Fibroblast of upper back skin (primary cell): ENCODE results near the gene AADACL3.
"Not testable (repeated sequence)": the region's sequence is repeated elsewhere in the genome, so short reads cannot be mapped to it uniquely, and the experiment has no call there.

Experiments used
- DNase-seq: peaks from one replicate; pipeline ENCODE4 v3.0.0-alpha.2; 2013

The AADACL3 gene, protein sequence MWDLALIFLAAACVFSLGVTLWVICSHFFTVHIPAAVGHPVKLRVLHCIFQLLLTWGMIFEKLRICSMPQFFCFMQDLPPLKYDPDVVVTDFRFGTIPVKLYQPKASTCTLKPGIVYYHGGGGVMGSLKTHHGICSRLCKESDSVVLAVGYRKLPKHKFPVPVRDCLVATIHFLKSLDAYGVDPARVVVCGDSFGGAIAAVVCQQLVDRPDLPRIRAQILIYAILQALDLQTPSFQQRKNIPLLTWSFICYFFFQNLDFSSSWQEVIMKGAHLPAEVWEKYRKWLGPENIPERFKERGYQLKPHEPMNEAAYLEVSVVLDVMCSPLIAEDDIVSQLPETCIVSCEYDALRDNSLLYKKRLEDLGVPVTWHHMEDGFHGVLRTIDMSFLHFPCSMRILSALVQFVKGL

DNA sequence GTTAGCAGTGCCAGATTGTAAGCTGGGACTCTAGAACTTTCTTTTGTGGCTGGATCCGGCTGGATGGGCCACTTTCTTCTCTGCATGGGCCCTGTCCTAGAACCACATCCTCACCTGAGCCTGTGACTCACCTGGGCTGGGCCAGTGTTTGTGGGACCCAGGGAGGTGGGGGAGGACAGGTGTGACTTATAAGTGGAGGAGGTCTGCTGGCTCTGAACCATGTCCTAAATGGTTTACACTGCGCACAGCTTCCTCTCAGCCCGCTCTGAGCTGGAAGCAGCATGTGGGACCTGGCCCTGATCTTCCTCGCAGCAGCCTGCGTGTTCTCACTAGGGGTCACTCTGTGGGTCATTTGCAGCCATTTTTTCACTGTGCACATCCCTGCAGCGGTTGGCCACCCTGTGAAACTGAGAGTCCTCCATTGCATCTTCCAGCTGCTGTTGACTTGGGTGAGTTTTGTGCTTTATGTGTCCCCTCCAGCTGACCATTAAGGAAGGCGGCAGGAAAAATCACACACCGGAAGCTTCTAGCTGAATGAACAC, at the start of gene AADACL3:
AADACL3 (plus strand) TSS at position 215 of the 542 bp plus-strand sequence; CDS start at position 282, 67 bp downstream.
- no peak for DNase-seq

DNA sequence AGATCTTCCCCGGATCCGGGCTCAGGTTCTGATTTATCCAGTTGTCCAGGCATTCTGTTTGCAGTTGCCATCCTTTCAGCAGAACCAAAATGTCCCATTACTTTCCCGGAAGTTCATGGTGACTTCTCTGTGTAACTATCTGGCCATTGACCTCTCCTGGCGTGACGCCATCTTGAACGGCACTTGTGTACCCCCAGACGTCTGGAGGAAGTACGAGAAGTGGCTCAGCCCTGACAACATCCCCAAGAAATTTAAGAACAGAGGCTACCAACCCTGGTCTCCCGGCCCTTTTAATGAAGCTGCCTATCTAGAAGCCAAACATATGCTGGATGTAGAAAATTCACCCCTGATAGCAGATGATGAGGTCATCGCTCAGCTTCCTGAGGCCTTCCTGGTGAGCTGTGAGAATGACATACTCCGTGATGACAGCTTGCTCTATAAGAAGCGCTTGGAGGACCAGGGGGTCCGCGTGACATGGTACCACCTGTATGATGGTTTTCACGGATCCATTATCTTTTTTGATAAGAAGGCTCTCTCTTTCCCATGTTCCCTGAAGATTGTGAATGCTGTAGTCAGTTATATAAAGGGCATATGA, 49.7 kb upstream of the AADACL3 start:
- DNase-seq: no peak

DNA sequence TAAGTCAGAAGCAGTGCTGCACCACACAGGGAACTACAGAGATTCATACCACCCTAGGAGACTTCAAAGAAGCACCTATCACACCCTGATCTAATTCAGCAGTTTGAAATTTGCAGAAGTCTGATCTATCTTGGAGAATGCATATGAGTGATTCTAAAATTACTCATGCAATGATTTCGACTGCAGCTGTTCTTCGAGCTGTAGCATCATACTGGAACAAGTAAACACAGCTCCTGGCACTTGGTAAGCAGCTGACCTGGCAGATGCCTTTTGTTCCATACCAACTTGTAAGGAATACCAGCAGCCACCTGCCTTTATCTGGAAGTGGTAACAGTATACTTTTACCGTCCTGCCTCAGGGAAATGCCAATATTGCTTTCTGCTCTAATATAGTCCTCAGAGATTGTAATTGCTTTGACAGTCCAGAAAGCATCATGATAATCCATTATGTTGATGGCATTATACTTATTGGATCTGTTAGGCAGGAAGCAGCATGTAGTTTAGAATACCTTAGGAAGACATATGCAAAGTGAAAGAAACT, 46.3 kb upstream of the AADACL3 start:
- DNase-seq: no peak

DNA sequence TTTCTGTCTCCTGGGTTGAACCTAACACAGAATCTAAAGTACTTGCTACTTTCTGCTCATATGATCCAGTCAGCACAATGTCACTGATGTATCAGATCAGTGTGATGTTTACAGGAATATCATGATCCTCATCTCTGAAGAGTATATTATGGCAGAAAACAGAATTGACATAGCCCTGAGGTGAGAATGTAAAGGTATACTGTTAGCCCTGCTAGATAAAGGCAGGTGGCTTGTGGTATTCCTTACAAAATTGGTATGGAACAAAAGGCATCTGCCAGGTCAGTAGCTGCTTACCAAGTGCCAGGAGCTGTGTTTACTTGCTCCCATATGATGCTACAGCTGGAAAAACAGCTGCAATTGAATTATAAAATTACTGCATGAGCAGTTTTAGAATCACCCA, 41.6 kb upstream of the AADACL3 start:
- DNase-seq: no peak

DNA sequence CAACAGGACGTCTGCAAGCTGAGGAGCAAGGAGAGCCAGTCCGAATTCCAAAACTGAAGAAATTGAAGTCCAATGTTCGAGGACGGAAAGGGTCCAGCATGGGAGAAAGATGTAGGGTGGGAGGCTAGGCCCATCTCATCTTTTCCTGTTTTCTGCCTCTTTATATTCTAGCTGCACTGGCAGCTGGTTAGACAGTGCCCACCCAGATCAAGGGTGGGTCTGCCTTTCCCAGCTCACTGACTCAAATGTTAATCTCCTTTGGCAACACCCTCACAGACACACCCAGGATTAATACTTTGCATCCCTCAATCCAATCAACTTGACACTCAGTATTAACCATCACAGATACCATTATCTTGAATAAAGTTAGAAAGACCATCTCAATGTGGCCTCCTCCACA, 39.8 kb upstream of the AADACL3 start:
- not testable (repeated sequence) for DNase-seq

DNA sequence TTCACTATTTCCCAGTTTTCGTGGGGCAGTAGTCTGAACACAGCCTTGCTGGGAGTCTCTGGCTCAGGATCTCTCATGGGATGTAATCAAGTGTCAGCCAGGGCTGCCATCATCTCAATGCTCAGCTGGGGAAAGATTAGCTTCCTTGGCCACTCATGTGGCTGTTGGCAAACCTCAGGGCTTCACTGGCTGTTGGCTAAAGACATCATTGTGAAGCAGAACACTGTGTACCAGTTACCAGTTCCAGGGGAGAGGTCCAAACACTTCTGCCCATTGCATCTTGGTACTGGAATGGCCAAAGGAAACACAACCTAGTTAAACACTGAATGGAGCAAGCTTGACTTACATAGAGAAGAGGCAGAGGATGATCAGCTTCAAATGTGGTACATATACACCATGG, 38.3 kb upstream of the AADACL3 start:
- no peak for DNase-seq

DNA sequence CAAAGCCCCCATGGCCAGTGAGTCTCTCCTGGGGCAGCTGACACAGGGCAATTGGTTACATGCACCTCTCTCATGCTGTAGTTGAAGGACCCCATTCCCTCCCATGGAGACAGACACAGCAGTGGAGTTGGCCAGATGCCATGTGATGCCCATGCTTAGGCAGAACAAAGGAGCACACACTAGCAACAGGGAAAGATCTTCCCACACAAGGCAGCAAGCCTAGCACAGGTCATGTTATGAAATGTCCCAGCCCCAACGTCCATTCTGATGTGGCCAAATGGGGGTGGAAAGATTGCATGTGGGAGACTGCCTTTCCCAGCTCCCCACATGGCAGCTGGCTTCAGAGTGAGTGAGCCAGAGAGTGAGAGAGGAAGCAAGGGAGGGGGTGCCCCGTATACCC, 37.6 kb upstream of the AADACL3 start:
- no peak for DNase-seq

DNA sequence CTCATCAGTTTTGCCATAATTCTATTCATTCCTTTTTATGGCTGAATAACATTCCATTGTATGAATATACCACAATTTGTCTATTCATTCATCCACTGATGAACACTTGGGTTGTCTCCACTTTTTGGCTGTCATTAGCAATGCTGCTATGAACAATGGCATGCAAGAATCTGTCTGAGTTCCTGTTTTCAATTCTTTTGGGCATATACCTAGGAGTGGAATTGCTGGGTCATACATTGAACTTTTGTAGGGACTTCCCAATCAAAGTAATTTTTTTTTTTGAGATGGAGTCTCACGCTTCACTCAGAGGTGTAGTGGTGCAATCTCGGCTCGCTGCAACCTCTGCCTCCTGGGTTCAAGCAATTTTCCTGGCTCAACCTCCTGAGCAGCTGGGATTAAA, 37.1 kb upstream of the AADACL3 start:
- DNase-seq: no peak

DNA sequence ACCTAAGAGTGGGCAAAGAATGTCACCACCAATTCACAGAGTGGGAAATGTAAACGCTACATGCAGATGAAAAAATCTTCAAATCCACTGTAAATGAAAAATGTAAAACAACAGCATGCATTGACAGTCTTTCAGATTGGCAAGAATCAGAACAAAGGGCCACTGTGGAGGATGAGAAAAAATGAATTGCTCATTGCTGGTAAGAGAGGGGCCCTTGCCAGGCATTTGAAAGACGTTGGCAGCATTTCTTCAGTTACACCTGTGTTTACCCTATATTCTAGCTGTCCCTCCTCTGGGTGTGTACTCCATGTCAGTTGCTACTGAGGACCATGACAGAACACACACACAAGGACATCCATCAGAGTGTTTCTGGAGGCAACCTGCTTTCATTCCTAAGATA, 25.8 kb upstream of the AADACL3 start:
- no peak for DNase-seq

DNA sequence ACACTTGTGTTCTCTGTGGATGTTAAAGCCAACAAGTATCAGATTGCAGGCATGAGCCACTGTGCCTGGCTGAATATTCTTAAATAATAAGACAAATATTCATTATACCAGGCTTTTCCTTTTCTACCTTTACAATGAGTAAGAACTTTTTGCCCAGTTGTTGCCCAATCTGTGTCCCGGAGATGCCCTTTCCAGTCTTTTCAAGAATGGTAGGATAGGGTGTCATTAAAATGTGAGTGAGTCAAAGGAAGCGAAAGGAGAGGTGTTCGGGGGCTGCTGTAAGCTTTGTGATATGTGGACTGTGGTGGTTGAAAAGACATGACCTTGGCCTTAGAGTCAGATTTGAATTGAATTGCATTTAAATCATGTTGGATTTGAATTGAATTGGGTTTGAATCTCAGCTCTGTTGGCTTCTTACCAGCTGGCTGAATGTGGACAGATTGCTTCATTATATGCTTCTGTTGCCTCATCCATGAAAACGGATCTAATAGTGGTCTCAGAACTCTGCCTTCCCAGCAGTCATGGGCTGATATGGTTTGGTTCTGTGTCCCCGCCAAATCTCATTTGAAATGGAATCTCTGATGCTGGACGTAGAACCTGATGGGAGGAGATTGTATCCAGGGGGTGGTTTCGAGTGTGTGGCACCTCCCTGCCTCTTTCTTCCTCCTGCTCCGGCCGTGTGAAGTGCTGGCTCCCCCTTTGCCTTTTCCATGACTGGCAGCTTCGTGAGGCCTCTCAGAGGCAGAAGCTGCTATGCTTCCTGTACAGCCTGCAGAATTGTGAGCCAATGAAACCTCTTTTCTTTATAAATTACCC, 22.7 kb upstream of the AADACL3 start:
- peak; percentile 52 for DNase-seq

DNA sequence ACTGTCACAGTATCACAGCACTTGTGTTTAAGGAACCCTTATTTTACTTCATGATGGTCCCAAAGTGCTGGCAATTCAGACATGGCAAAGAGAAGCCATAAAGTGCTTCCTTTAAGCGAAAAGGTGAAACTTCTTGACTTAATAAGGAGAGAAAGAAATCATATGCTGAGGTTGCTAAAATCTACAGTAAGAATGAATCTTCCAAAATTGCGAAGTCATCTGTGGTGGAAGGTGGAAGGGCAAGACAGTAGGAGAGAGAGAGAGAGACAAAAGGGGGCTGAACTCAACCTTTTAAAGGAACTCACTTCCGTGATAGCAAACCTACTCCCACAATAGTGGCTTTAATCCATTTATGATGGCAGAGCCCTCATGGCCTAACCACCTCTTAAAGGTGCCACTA, 19.3 kb upstream of the AADACL3 start:
- no peak for DNase-seq

DNA sequence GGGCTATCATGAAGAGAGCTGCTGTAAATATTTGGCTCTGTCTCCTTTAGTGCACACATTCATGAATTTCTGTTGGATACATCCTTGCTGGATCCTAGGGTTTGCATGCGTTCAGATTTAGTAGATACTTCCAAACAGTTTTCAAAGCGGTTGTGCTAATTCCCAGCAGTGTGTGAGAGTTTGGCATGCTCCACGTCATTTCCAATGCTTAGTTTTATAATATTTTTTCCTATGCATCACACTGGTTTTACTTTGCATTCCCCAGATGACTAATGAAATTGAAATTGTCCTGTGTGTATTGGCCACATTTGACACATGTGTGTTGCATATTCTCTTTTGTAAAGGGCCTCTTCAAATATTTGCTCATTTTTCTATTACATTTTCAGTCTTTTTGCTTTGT, 18.5 kb upstream of the AADACL3 start:
- DNase-seq: peak; percentile 77

DNA sequence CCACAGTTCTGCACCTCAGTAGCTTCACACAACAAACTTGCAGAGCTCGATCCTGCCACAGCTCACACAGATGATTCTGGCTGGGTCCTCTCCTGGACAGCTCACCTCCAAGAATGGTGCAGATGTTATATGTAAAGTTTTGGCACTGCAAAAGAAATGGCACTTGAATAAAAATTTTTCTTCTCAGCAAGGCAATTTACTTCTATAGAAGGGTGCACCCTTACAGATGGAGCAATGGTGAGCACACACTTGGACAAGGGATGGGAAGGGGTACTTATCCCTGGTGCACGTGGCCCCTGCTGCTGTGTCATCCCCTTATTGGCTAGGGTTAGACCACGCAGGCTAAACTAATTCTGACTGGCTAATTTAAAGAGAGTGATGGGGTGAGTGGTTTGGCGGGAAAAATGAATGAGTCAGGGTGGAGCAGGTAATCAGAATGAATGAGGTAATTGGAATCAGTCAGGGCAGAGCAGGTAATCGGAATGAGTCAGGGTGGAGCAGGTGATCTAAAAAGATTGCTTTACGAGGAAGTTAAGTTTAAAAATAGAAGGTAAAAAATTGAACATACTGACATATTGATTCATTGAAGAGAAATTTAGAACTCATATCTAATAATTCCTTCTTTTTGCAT, 12.0 kb upstream of the AADACL3 start:
- no peak for DNase-seq

DNA sequence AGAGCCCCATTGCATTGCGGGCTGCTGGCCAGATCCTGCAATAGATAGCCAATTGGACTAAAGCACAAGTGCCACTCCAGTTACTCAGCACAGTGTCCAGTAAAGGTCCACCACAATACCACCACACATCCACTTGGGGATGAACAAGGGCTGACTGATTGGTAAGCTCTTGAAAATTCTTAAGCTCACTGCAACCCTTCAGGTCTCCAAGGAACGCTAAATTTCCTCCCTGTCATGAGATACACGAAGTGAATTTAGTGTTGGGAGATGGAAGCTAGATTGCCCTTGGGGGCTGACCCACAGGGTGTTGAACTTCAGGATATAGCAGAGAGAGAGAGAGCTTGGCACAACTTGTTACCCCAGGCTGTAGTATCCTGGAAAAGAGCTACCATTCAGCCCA, 9.8 kb upstream of the AADACL3 start:
- no peak for DNase-seq

DNA sequence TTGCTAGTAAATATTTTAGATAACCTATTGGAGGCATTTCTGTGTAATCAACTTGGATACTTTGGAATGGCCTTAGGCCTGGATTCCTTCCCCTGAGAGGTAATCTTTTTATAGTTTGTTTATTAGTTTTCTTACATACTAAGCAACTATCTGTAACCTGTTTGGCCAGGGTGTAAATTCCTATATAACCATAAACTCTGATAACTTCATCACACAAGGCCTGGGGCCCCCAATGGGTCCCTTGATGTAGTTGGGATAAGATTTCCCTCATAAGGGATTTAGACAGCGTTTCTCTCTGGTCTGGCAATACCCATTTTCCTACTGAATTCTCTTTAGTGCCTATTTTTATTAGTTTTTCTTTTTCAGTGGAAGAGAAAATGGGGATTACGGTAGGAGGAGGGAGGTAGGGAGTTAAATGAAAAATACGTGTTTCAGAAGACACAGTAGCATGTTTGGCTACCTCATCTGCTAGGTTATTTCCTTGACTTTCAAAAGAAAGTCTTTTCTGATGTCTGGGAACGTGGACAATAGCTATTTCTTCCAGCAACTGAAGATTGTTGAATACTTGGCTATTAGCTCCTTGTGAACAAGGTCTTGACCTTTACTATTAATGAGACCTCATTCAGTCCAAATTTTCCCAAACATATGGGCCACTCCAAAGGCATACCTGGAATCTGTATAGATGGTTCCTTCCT, 7.4 kb upstream of the AADACL3 start:
- no peak for DNase-seq

DNA sequence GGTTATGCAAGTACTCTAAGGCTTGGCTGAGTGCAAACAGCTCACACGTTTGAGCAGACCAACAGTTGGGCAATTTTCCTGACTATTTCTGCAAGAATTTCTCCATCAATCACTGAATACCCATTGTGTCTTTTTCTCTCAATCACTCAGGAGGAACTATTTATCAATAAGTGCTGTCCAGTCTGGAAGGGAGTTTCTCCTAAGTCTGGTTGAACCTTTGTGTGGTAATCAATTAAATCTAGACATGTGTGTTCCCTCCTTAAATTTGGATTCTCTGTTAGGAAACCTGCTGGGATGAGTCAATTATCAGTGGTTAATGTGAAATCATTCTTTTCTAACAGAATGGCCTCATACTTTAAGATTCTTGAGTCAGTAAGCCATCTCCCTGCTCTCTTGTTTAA, 6.8 kb upstream of the AADACL3 start:
- peak; percentile 67 for DNase-seq

DNA sequence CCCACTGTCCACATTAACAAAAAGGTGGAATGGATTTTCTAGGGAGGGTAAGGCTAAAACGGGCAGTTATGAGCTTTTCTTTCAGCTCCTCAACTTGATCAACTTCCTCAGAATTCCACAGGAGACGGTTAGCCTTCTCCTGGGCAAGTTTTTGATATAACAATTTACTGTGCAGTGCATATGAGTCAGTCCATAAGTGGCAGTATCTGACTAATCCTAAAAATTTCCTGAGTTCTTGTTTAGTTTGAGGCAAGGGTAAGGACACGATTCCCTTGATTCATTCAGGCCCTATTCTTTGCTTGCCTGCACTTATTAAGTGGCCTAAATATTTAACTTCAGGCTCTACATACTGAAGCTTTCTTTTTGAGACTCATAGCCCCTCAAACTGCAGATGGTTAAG, 6.2 kb upstream of the AADACL3 start:
- DNase-seq: peak; percentile 56

DNA sequence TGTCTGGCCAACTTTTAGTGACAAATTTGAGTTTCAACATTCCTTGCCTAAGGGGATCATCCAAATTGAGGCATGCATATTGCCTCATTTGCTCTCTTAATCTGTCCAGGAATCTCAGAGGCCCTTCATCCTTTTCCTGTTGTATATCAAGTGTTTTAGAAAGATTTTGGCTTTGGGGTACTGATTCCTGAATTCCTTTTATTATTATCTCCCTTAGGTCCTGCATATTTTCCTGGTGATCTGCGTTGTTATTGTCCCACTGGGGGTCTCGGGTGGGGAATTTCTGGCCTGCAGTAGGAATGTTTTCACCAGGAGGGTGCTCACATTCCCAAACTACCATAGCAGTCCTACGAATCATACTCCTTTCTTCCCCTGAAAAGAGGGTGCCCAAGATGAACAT, 4.4 kb upstream of the AADACL3 start:
- DNase-seq: peak; percentile 75

DNA sequence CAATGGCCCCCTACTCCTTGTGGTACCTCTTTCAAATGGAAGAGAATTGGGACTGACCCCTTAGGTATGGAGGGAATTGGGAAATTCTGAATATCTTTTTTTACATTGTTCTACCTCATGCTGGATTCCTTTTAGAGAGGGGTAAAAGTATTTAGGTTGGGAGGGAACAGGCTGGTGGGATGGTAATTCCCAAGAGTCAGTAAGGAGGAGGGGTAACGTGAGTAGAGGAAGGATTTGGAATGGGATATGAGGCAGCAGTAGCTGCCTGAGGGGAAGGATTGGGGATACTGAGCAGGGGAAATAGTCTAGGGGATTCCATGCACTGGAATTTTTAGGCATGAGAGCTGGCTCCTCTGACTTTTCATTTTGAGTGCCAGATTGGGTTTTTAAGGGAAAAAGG, 3.8 kb upstream of the AADACL3 start:
- DNase-seq: peak; percentile 48

DNA sequence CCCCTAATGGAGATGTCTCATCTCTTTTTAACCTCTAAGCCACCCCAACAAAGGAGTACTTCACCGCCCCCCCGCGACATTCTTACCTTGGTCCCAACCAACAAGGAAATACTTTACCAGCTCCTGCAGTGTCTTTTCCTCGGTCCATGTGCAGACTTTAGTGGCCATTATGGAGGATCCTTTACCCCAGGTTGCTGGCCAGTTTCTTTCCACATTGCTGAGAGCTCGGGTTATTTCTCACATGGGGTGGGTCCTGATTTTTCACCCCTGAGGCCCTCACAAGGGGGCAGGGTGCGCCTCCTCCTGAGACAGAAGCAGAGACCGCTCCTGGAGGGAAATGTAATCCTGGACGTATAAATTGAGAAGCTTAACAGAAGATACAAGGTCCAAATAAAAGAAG, 3.0 kb upstream of the AADACL3 start:
- DNase-seq: no peak

DNA sequence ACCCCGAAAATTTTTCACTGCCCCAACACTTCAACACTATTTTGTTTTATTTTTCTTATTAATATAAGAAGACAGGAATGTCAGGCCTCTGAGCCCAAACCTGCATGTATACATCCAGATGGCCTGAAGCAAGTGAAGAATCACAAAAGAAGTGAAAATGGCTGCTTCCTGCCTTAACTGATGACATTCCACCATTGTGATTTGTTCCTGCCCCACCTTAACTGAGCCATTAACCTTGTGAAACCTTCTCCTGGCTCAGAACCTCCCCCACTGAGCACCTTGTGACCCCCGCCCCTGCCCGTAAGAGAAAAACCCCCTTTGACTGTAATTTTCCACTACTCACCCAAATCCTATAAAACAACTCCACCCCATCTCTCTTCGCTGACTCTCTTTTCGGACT, 2.3 kb upstream of the AADACL3 start:
- DNase-seq: not testable (repeated sequence)
